HepG2 (cell line): ENCODE data around the gene ELP2. TPM values are rescaled to one million over a fixed set of nuclear protein-coding genes. Genes with fewer than 3 reads are reported as not detected.

ENCODE experiments used
- CBFB ChIP-seq: sonication (generic); formaldehyde crosslinking; IDR thresholded peaks from 2 replicates; pipeline ENCODE4 v1.4.0; 2020; ENCODE audit warnings: missing genetic modification reagents
- CENPX ChIP-seq: sonication (generic); formaldehyde crosslinking; IDR thresholded peaks from 2 replicates; pipeline ENCODE4 v1.9.0; 2021; ENCODE audit warnings: mild to moderate bottlenecking, missing genetic modification reagents, moderate library complexity
- HOXA7 ChIP-seq: sonication (generic); formaldehyde crosslinking; IDR thresholded peaks from 2 replicates; pipeline ENCODE4 v1.8.1; 2022; ENCODE audit warnings: mild to moderate bottlenecking, missing genetic modification reagents, moderate library complexity
- MAZ ChIP-seq, 2 experiments: sonication (generic) in 1 of 2; formaldehyde crosslinking in 1 of 2; IDR thresholded peaks; 2 replicates each; pipeline versions ENCODE4 v1.5.0 to v1.6.1; 2012 to 2020; ENCODE audit warnings: low read depth in 2 of 2, mild to moderate bottlenecking in 2 of 2, borderline replicate concordance in 1 of 2, improper control_type of control experiment in 1 of 2, low read length in 1 of 2, missing genetic modification reagents in 1 of 2, moderate library complexity in 1 of 2
- MBD4 ChIP-seq: IDR thresholded peaks from 2 replicates; pipeline ENCODE4 v1.6.1; 2012; ENCODE audit warnings: low read length, inconsistent platforms, borderline replicate concordance
- SMYD3 ChIP-seq: sonication (generic); formaldehyde crosslinking; IDR thresholded peaks from 2 replicates; pipeline ENCODE4 v1.8.1; 2023; ENCODE audit warnings: mild to moderate bottlenecking, missing genetic modification reagents
- SP1 ChIP-seq, 2 experiments: fragments of 450-650 bp in 1 of 2; sonication (generic) in 1 of 2; formaldehyde crosslinking in 1 of 2; IDR thresholded peaks; 2 replicates each; pipeline versions ENCODE4 v1.4.0 to v1.6.1; 2016 to 2020; ENCODE audit warnings: missing genetic modification reagents in 1 of 2
- TOE1 ChIP-seq: sonication (generic); formaldehyde crosslinking; IDR thresholded peaks from 2 replicates; pipeline ENCODE4 v1.4.0; 2020; ENCODE audit warnings: mild to moderate bottlenecking, missing genetic modification reagents
- XBP1 ChIP-seq: sonication (generic); formaldehyde crosslinking; IDR thresholded peaks from 2 replicates; pipeline ENCODE4 v1.5.0; 2020; ENCODE audit warnings: missing genetic modification reagents
- ZNF598 ChIP-seq: sonication (generic); formaldehyde crosslinking; IDR thresholded peaks from 2 replicates; pipeline ENCODE4 v1.5.1; 2020; ENCODE audit warnings: mild to moderate bottlenecking, missing genetic modification reagents, borderline replicate concordance
- ZNF746 ChIP-seq: sonication (generic); formaldehyde crosslinking; IDR thresholded peaks from 2 replicates; pipeline ENCODE4 v1.8.0; 2022; ENCODE audit warnings: mild to moderate bottlenecking, missing genetic modification reagents
- polyA plus RNA-seq, 8 experiments: library from polyadenylated mRNA; depleted of rRNA in 3 of 8; stranded (reverse) in 7 of 8; unstranded in 1 of 8; fragments of >200 nt; fragmentation: Illumina TruSeq in 4 of 8; extraction: Trizol in 4 of 8; gene quantifications; 2 replicates each; pipeline versions ENCODE4 v1.2.1 to v1.2.3, GENCODE V29; 2011 to 2016; ENCODE audit warnings: low read depth in 4 of 8, missing spikeins in 1 of 8, mixed read lengths in 1 of 8; ENCODE audit not compliant: insufficient read depth in 1 of 8
- total RNA-seq, 5 experiments: library from RNA; depleted of rRNA; stranded (reverse); fragments of >200 nt; fragmentation: Illumina TruSeq; extraction: Trizol; gene quantifications; 2 replicates each; pipeline ENCODE4 v1.2.3, GENCODE V29; 2016; ENCODE audit warnings: low read depth in 1 of 5
- TF ChIP-seq, protein P1 (sequence below), 2 experiments: IDR thresholded peaks; 2 replicates each; pipeline ENCODE4 v1.6.1; 2011 to 2012; ENCODE audit warnings: low read length in 2 of 2, borderline replicate concordance in 1 of 2, low read depth in 1 of 2, mild to moderate bottlenecking in 1 of 2, moderate library complexity in 1 of 2
- TF ChIP-seq, protein P2 (sequence below): sonication (generic); formaldehyde crosslinking; IDR thresholded peaks from 2 replicates; pipeline ENCODE4 v1.9.0; 2022; ENCODE audit warnings: low read depth, missing genetic modification reagents
- TF ChIP-seq, protein P3 (sequence below): IDR thresholded peaks from 2 replicates; pipeline ENCODE4 v1.6.1; 2016; ENCODE audit warnings: mild to moderate bottlenecking
- TF ChIP-seq, protein P4 (sequence below): IDR thresholded peaks from 2 replicates; pipeline ENCODE4 v1.6.1; 2016; ENCODE audit warnings: low read depth, missing genetic modification reagents, missing compliant biosample characterization

The ELP2 gene
- total and polyA plus RNA-seq, 2 of the 13 experiments (the other 11 are each of a cell fraction or from before 2014, with no cell fraction given): 98.7 to 100 TPM

DNA sequence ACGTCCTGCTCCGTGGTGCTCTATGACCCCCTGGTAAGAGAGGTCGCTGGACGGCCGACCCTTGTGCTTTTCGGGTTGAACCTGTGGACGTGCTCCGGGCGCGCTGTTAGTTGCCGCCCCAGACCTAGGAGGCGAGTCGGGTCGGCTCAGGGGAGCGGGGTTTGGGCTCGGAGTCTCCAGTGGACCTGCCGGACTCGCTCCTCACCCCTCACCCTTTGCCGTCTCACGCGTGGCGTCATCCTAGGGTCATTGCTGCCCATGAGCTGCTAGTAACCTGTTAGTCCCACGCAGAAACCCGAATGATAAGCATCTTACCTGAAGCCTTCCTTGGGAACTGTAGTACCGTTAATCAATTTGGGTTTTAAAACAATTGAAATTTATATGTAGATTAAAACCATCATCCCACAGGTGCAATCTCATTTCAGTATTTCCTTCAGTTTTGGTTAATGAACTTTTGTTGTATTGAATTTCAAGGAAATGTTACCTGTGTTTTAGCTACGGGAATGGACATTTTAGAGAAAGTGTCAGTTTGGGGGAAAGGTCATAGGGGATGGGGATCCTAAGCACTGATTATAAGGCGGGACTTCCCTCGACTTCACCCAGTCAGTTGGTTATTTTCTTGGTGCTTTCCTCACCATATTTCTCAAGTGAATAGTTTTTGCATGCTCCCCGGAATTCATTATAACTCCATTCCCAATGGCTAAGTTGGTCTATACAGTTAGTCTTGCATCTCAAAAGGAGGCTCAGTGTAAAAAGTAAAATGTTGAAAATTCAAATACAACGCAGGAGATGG is 536 bp downstream of the ELP2 start (continued):
- no peak for TF ChIP-seq ZNF598 (CRISPR knock-in tag)
- TF ChIP-seq, protein P1, sequence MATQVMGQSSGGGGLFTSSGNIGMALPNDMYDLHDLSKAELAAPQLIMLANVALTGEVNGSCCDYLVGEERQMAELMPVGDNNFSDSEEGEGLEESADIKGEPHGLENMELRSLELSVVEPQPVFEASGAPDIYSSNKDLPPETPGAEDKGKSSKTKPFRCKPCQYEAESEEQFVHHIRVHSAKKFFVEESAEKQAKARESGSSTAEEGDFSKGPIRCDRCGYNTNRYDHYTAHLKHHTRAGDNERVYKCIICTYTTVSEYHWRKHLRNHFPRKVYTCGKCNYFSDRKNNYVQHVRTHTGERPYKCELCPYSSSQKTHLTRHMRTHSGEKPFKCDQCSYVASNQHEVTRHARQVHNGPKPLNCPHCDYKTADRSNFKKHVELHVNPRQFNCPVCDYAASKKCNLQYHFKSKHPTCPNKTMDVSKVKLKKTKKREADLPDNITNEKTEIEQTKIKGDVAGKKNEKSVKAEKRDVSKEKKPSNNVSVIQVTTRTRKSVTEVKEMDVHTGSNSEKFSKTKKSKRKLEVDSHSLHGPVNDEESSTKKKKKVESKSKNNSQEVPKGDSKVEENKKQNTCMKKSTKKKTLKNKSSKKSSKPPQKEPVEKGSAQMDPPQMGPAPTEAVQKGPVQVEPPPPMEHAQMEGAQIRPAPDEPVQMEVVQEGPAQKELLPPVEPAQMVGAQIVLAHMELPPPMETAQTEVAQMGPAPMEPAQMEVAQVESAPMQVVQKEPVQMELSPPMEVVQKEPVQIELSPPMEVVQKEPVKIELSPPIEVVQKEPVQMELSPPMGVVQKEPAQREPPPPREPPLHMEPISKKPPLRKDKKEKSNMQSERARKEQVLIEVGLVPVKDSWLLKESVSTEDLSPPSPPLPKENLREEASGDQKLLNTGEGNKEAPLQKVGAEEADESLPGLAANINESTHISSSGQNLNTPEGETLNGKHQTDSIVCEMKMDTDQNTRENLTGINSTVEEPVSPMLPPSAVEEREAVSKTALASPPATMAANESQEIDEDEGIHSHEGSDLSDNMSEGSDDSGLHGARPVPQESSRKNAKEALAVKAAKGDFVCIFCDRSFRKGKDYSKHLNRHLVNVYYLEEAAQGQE (IDR thresholded peaks at IDR 0.05; ENCODE audit: borderline replicate concordance in 1 of 2, low read depth in 1 of 2, low read length in 2 of 2): no peak; a peak in 1 of 4 replicates
- 0 out of 2 replicates have a peak, but pooled peaks have one; percentile 35 for TF ChIP-seq SMYD3
- TF ChIP-seq TOE1 (CRISPR knock-in tag): no peak; the same call in 1 of the 2 replicates
- no peak for TF ChIP-seq MBD4
- TF ChIP-seq, protein P2, sequence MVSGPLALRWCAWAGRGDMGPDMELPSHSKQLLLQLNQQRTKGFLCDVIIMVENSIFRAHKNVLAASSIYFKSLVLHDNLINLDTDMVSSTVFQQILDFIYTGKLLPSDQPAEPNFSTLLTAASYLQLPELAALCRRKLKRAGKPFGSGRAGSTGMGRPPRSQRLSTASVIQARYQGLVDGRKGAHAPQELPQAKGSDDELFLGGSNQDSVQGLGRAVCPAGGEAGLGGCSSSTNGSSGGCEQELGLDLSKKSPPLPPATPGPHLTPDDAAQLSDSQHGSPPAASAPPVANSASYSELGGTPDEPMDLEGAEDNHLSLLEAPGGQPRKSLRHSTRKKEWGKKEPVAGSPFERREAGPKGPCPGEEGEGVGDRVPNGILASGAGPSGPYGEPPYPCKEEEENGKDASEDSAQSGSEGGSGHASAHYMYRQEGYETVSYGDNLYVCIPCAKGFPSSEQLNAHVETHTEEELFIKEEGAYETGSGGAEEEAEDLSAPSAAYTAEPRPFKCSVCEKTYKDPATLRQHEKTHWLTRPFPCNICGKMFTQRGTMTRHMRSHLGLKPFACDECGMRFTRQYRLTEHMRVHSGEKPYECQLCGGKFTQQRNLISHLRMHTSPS (CRISPR knock-in tag): no peak
- no peak for TF ChIP-seq CBFB (CRISPR knock-in tag)
- TF ChIP-seq ZNF746 (CRISPR knock-in tag): no peak
- no peak for TF ChIP-seq XBP1 (CRISPR knock-in tag)
- no peak for TF ChIP-seq CENPX (CRISPR knock-in tag)
- TF ChIP-seq, protein P3, sequence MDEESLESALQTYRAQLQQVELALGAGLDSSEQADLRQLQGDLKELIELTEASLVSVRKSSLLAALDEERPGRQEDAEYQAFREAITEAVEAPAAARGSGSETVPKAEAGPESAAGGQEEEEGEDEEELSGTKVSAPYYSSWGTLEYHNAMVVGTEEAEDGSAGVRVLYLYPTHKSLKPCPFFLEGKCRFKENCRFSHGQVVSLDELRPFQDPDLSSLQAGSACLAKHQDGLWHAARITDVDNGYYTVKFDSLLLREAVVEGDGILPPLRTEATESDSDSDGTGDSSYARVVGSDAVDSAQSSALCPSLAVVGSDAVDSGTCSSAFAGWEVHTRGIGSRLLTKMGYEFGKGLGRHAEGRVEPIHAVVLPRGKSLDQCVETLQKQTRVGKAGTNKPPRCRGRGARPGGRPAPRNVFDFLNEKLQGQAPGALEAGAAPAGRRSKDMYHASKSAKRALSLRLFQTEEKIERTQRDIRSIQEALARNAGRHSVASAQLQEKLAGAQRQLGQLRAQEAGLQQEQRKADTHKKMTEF (CRISPR knock-in tag): no peak
- TF ChIP-seq MAZ (IDR thresholded peaks at IDR 0.05; ENCODE audit: borderline replicate concordance, low read depth, low read length): no peak
- no peak for TF ChIP-seq MAZ (CRISPR knock-in tag; IDR thresholded peaks at IDR 0.05; ENCODE audit: low read depth)
- TF ChIP-seq, protein P4, sequence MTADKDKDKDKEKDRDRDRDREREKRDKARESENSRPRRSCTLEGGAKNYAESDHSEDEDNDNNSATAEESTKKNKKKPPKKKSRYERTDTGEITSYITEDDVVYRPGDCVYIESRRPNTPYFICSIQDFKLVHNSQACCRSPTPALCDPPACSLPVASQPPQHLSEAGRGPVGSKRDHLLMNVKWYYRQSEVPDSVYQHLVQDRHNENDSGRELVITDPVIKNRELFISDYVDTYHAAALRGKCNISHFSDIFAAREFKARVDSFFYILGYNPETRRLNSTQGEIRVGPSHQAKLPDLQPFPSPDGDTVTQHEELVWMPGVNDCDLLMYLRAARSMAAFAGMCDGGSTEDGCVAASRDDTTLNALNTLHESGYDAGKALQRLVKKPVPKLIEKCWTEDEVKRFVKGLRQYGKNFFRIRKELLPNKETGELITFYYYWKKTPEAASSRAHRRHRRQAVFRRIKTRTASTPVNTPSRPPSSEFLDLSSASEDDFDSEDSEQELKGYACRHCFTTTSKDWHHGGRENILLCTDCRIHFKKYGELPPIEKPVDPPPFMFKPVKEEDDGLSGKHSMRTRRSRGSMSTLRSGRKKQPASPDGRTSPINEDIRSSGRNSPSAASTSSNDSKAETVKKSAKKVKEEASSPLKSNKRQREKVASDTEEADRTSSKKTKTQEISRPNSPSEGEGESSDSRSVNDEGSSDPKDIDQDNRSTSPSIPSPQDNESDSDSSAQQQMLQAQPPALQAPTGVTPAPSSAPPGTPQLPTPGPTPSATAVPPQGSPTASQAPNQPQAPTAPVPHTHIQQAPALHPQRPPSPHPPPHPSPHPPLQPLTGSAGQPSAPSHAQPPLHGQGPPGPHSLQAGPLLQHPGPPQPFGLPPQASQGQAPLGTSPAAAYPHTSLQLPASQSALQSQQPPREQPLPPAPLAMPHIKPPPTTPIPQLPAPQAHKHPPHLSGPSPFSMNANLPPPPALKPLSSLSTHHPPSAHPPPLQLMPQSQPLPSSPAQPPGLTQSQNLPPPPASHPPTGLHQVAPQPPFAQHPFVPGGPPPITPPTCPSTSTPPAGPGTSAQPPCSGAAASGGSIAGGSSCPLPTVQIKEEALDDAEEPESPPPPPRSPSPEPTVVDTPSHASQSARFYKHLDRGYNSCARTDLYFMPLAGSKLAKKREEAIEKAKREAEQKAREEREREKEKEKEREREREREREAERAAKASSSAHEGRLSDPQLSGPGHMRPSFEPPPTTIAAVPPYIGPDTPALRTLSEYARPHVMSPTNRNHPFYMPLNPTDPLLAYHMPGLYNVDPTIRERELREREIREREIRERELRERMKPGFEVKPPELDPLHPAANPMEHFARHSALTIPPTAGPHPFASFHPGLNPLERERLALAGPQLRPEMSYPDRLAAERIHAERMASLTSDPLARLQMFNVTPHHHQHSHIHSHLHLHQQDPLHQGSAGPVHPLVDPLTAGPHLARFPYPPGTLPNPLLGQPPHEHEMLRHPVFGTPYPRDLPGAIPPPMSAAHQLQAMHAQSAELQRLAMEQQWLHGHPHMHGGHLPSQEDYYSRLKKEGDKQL: no peak
- no peak for TF ChIP-seq HOXA7
- TF ChIP-seq SP1 (IDR thresholded peaks at IDR 0.05): no peak
- TF ChIP-seq SP1 (CRISPR knock-in tag; IDR thresholded peaks at IDR 0.05): no peak
